HepG2 (cell line): ENCODE measurements around the gene BMP6. TPM values are rescaled to one million over a fixed set of nuclear protein-coding genes. Genes with fewer than 3 reads are reported as not detected.

Experiments used
- ATAC-seq: fragments of 200-7000 bp; cut with Tn5 transposase; 3 replicates; pipeline ENCODE4 v1.9.1; 2020; ENCODE audit warnings: mild to moderate bottlenecking, moderate library complexity
- BruUV-seq: library from RNA; stranded (reverse); fragments of 400-500 nt; replicated peaks from 2 replicates; lab custom pipeline; 2021; lab: Mats Ljungman, UMichigan
- CTCF ChIA-PET: fragments of 300-600 bp; formaldehyde crosslinking; extraction: SDS; loops from one replicate; lab custom pipeline; 2021; ENCODE audit warnings: low total read pairs, inconsistent platforms, low intra/inter-chr PET ratio; lab: Yijun Ruan, JAX
- POLR2A ChIA-PET: fragments of 350-600 bp; sonication (Branson Sonifier 250); formaldehyde crosslinking; loops from one replicate; lab custom pipeline; 2020; ENCODE audit warnings: antibody characterized with exemption, inconsistent platforms; lab: Yijun Ruan, JAX
- DNase-seq: peaks from one replicate; pipeline ENCODE4 v3.0.0-alpha.2; 2015; ENCODE audit warnings: low spot score
- FAIRE-seq: peaks from 3 replicates; lab custom pipeline; 2011; peaks lifted over from hg19 to GRCh38; lab: Jason Lieb, UNC
- H2AFZ ChIP-seq: one replicate; pipeline ENCODE4 v1.6.1; 2011; ENCODE audit warnings: low read length, inconsistent platforms
- H3K27ac ChIP-seq: fragments of 300-600 bp; 3 replicates; pipeline ENCODE4 v1.8.0; 2011; ENCODE audit warnings: mixed run types, mild to moderate bottlenecking, mixed read lengths, low read length, inconsistent platforms; ENCODE audit not compliant: insufficient read depth; ENCODE audit errors: extremely low read length
- H3K27me3 ChIP-seq, 2 experiments: fragments of 200-600 bp in 1 of 2; 2 replicates in 1 of 2; 3 replicates in 1 of 2; pipeline versions ENCODE4 v1.6.0 to v1.8.0; 2011; ENCODE audit warnings: low read length in 2 of 2, mild to moderate bottlenecking in 2 of 2, moderate library complexity in 2 of 2, inconsistent platforms in 1 of 2; ENCODE audit not compliant: insufficient read depth in 2 of 2, control insufficient read depth in 1 of 2
- H3K36me3 ChIP-seq, 2 experiments: fragments of 200-600 bp in 1 of 2; replicated peaks in 1 of 2; 2 replicates in 1 of 2; 3 replicates in 1 of 2; pipeline versions ENCODE4 v1.5.1 to v1.8.0; 2011; ENCODE audit warnings: low read length in 2 of 2, inconsistent platforms in 1 of 2; ENCODE audit not compliant: insufficient read depth in 2 of 2, control insufficient read depth in 1 of 2
- H3K4me1 ChIP-seq: 2 replicates; pipeline ENCODE4 v1.5.1; 2012; ENCODE audit warnings: low read length, inconsistent platforms; ENCODE audit not compliant: insufficient read depth
- H3K4me2 ChIP-seq: 2 replicates; pipeline ENCODE4 v1.6.0; 2011; ENCODE audit warnings: low read depth, low read length, inconsistent platforms
- H3K4me3 ChIP-seq, 3 experiments: fragments of 200-600 bp in 1 of 3; sonication (generic), shearing (Covaris generic) in 1 of 3; replicated peaks in 1 of 3; 2 replicates each; pipeline ENCODE4 v1.5.1; 2011 to 2016; ENCODE audit warnings: low read length in 3 of 3, inconsistent platforms in 2 of 3, low read depth in 2 of 3, mild to moderate bottlenecking in 2 of 3, control low read depth in 1 of 3, mixed read lengths in 1 of 3; ENCODE audit not compliant: insufficient read depth in 1 of 3
- H3K79me2 ChIP-seq: one replicate; pipeline ENCODE4 v1.6.1; 2011; ENCODE audit warnings: low read length, inconsistent platforms; ENCODE audit not compliant: insufficient read depth
- H3K9ac ChIP-seq: 2 replicates; pipeline ENCODE4 v1.6.0; 2011; ENCODE audit warnings: mild to moderate bottlenecking, low read depth, low read length, inconsistent platforms; ENCODE audit not compliant: insufficient read depth
- H3K9me3 ChIP-seq: 2 replicates; pipeline ENCODE4 v1.5.1; 2012; ENCODE audit warnings: mild to moderate bottlenecking, low read length
- H4K20me1 ChIP-seq: 2 replicates; pipeline ENCODE4 v1.6.0; 2011; ENCODE audit warnings: inconsistent platforms, mild to moderate bottlenecking, low read length, moderate library complexity; ENCODE audit not compliant: insufficient read depth
- ATRX ChIP-seq: sonication (generic); formaldehyde crosslinking; IDR thresholded peaks from 2 replicates; pipeline ENCODE4 v1.4.0; 2020; ENCODE audit warnings: missing genetic modification reagents, borderline replicate concordance
- FOXA3 ChIP-seq: IDR thresholded peaks from 2 replicates; pipeline ENCODE4 v1.6.1; 2016; ENCODE audit warnings: missing genetic modification reagents, missing compliant biosample characterization
- KDM5A ChIP-seq: fragments of 200-600 bp; sonication (generic); IDR thresholded peaks from 2 replicates; pipeline ENCODE4 v1.7.0; 2018; ENCODE audit warnings: antibody characterized with exemption, mild to moderate bottlenecking, low read length, borderline replicate concordance
- KLF13 ChIP-seq: sonication (generic); formaldehyde crosslinking; IDR thresholded peaks from 2 replicates; pipeline ENCODE4 v1.4.0; 2020; ENCODE audit warnings: mild to moderate bottlenecking, missing genetic modification reagents
- MXD3 ChIP-seq: IDR thresholded peaks from 2 replicates; pipeline ENCODE4 v1.6.1; 2016; ENCODE audit warnings: mild to moderate bottlenecking, missing biosample characterization, missing genetic modification reagents
- PREB ChIP-seq: sonication (generic); formaldehyde crosslinking; IDR thresholded peaks from 2 replicates; pipeline ENCODE4 v1.4.0; 2020; ENCODE audit warnings: missing genetic modification reagents
- RCOR2 ChIP-seq: IDR thresholded peaks from 2 replicates; pipeline ENCODE4 v1.6.1; 2016; ENCODE audit warnings: missing biosample characterization, missing genetic modification reagents
- RXRB ChIP-seq: IDR thresholded peaks from 2 replicates; pipeline ENCODE4 v1.6.1; 2016; ENCODE audit warnings: borderline replicate concordance, missing genetic modification reagents, missing compliant biosample characterization
- ZNF543 ChIP-seq: sonication (generic); formaldehyde crosslinking; IDR thresholded peaks from 2 replicates; pipeline ENCODE4 v1.4.0; 2020; ENCODE audit warnings: mild to moderate bottlenecking, missing genetic modification reagents
- ZNF614 ChIP-seq: IDR thresholded peaks from 2 replicates; pipeline ENCODE4 v1.6.1; 2018; ENCODE audit warnings: missing biosample characterization, missing genetic modification reagents, inconsistent platforms, borderline replicate concordance
- ZNF703 ChIP-seq: sonication (generic); formaldehyde crosslinking; IDR thresholded peaks from 2 replicates; pipeline ENCODE4 v1.5.1; 2020; ENCODE audit warnings: missing genetic modification reagents, mild to moderate bottlenecking, moderate library complexity, borderline replicate concordance
- ZNF788 ChIP-seq: sonication (generic); formaldehyde crosslinking; IDR thresholded peaks from 2 replicates; pipeline ENCODE4 v1.5.0; 2020; ENCODE audit warnings: mild to moderate bottlenecking, missing genetic modification reagents, borderline replicate concordance
- WGBS: methylation state at CpG from one replicate; pipeline ENCODE4 v1.1.6; 2017; ENCODE audit warnings: low lambda C conversion rate; 5-methylcytosine and 5-hydroxymethylcytosine counted together
- in situ Hi-C: cut with HindIII; loops from 2 replicates; pipeline ENCODE4 v1.10.0; 2017; ENCODE audit warnings: low pct_unique_long_range_greater_than_20kb; ENCODE audit not compliant: extremely low pct_ligation_motif_present
- intact Hi-C: fragments of 100-400 bp; cut with micrococcal nuclease; formaldehyde crosslinking; loops from one replicate; pipeline ENCODE4 v1.10.0; 2022; ENCODE audit not compliant: unreplicated experiment
- polyA plus RNA-seq, 8 experiments: library from polyadenylated mRNA; depleted of rRNA in 3 of 8; stranded (reverse) in 7 of 8; unstranded in 1 of 8; fragments of >200 nt; fragmentation: Illumina TruSeq in 4 of 8; extraction: Trizol in 4 of 8; gene quantifications; 2 replicates each; pipeline versions ENCODE4 v1.2.1 to v1.2.3, GENCODE V29; 2011 to 2016; ENCODE audit warnings: low read depth in 4 of 8, missing spikeins in 1 of 8, mixed read lengths in 1 of 8; ENCODE audit not compliant: insufficient read depth in 1 of 8
- total RNA-seq, 5 experiments: library from RNA; depleted of rRNA; stranded (reverse); fragments of >200 nt; fragmentation: Illumina TruSeq; extraction: Trizol; gene quantifications; 2 replicates each; pipeline ENCODE4 v1.2.3, GENCODE V29; 2016; ENCODE audit warnings: low read depth in 1 of 5

The BMP6 gene
- total and polyA plus RNA-seq, 2 of the 13 experiments (the other 11 are each of a cell fraction or from before 2014, with no cell fraction given), result 0.09 to 0.18 TPM

- FAIRE-seq, result no peak
- intact Hi-C loops, result no loop called here
- Histone ChIP-seq H2AFZ (no peak overlapping the region), H3K4me2 (no peak overlapping the region), H3K9me3 (peaks cover under 1% of the 10 kb centered on the region; the same call in 1 of the 2 replicates), H3K9ac (no peak overlapping the region), H3K36me3 (no peaks in the 10 kb centered on the region), H3K4me1 (peaks cover 27% of the 10 kb centered on the region), H3K79me2 (no peaks in the 10 kb centered on the region)
- 9% methylated on average over 2 of the region's 2 CpGs for WGBS
- CTCF ChIA-PET, result no interaction called here
- POLR2A ChIA-PET, result no interaction called here
- TF ChIP-seq ZNF614 (CRISPR knock-in tag) (no peak), ATRX (CRISPR knock-in tag) (no peak), MXD3 (no peak)
- TF ChIP-seq, all 625 proteins: peak for 0
- ATAC-seq (no peak), DNase-seq (no peak)
- Histone ChIP-seq H3K27ac (no peak overlapping the region), H3K27me3 (no peaks in the 10 kb centered on the region; a peak in 1 of 5 replicates), H3K4me3 (no peak overlapping the region), H4K20me1 (no peaks in the 10 kb centered on the region)
- no TSS peak for BruUV-seq
- in situ Hi-C loops, result no loop called here
Measured at GRCh38 chr6:7920425-7920824, 194.5 kb downstream of the BMP6 start.

- no peak overlapping the region for H2AFZ ChIP-seq
- peaks cover 7% of the 10 kb centered on the region; the same call in 1 of the 2 replicates for H3K9me3 ChIP-seq
- no peak overlapping the region for H3K9ac ChIP-seq
- no peaks in the 10 kb centered on the region for H4K20me1 ChIP-seq
- in situ Hi-C loops, result no loop called here
- no peaks in the 10 kb centered on the region for H3K36me3 ChIP-seq
- WGBS, result 32% methylated on average over 4 of the region's 4 CpGs
- no peak overlapping the region for H3K4me3 ChIP-seq
- FAIRE-seq, result no peak
- peaks cover 27% of the 10 kb centered on the region for H3K4me1 ChIP-seq
- DNase-seq, result no peak
- no peak for TF ChIP-seq PREB (CRISPR knock-in tag)
- no peak for TF ChIP-seq FOXA3
- no peak for TF ChIP-seq RCOR2 (CRISPR knock-in tag)
- no peak for TF ChIP-seq ZNF543 (CRISPR knock-in tag)
- TF ChIP-seq KLF13, result no peak
- TF ChIP-seq ZNF703, result no peak
- no peak for TF ChIP-seq KDM5A
- TF ChIP-seq ZNF788 (CRISPR knock-in tag), result no peak
- no peak for TF ChIP-seq RXRB
- intact Hi-C loops, result no loop called here
- ChIA-PET CTCF (no interaction called here), POLR2A (no interaction called here)
- peaks cover 0 to 3% of the 10 kb centered on the region in 2 experiments; a peak in 2 of 5 replicates for H3K27me3 ChIP-seq
- no TSS peak for BruUV-seq
- H3K4me2 ChIP-seq, result no peak overlapping the region
- no peak for ATAC-seq
- H3K79me2 ChIP-seq, result no peaks in the 10 kb centered on the region
- no peak overlapping the region for H3K27ac ChIP-seq
Measured at GRCh38 chr6:7921046-7921445, 195.1 kb downstream of the BMP6 start.
